ENCODE results near the gene MTERF4. TPM values are rescaled to one million over a fixed set of nuclear protein-coding genes. Genes with fewer than 3 reads are reported as not detected.

MTERF4 gene
- total and polyA plus RNA-seq, 5 donors from 2014 or later: 50.0 to 105 (median 65.1) TPM

- H3K4me1 Mint-ChIP-seq: peaks cover 0 to 14% (median 6%) of the 10 kb centered on the region in 4 donors
- Histone ChIP-seq H3K4me1 (ENCODE audit: control insufficient read depth, insufficient read depth, low read length, poor library complexity, severe bottlenecking) (peaks cover 8% of the 10 kb centered on the region), H3K4me3 (ENCODE audit: low read depth, low read length) (no peak overlapping the region), H3K27me3 (ENCODE audit: control insufficient read depth, insufficient read depth, low read length) (no peaks in the 10 kb centered on the region), H3K9me3 (ENCODE audit: control insufficient read depth in 2 of 2, low read length in 2 of 2) (no peaks in the 10 kb centered on the region), H3K27ac (ENCODE audit: insufficient read depth, low read length, poor library complexity, severe bottlenecking) (no peak overlapping the region), H3K36me3 (ENCODE audit: control insufficient read depth, insufficient read depth, low read length) (peaks cover 31% of the 10 kb centered on the region)
- H3K27me3 Mint-ChIP-seq: no peaks in the 10 kb centered on the region
- H3K36me3 Mint-ChIP-seq: peaks cover 32% of the 10 kb centered on the region
- ATAC-seq (ENCODE audit: low read depth in 2 of 2) (no peak), DNase-seq (no peak)
- peak overlapping the region; percentile 20 to 87 (median 86) for H3K27ac Mint-ChIP-seq
- H3K9me3 Mint-ChIP-seq: peaks cover 0 to 2% (median 0%) of the 10 kb centered on the region in 7 donors
- H3K4me3 Mint-ChIP-seq: peak overlapping the region in 1 of 4 donors; percentile 38
Measured at GRCh38 chr2:241132538-241133435, 30.7 kb upstream of the MTERF4 start.

DNA sequence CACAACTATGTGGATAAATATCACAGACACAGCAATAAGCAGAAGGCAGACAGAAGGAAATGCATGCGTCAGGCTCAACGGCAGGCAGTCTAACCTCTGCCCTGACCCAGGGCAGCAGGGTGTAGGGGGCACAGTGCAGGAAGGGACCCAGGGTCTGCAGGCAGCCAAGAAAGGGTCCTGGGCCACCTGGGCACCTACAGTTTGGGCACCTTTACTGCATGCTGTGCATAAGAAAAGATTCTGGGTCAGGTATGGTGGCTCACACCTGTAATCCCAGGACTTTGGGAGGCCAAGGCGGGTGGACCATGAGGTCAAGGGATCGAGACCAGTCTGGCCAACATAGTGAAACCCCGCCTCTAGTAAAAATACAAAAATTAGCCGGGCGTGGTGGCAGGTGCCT, 29.4 kb upstream of the MTERF4 start:
- Mint-ChIP-seq H3K27ac (peak overlapping the region in 1 of 3 donors; percentile 56), H3K4me3 (no peak overlapping the region), H3K27me3 (no peaks in the 10 kb centered on the region), H3K36me3 (peaks cover 38% of the 10 kb centered on the region), H3K4me1 (peaks cover 0 to 25% (median 15%) of the 10 kb centered on the region in 4 donors), H3K9me3 (peaks cover 0 to 2% (median 0%) of the 10 kb centered on the region in 7 donors)
- Histone ChIP-seq H3K4me3 (ENCODE audit: low read depth, low read length) (no peak overlapping the region), H3K27me3 (ENCODE audit: control insufficient read depth, insufficient read depth, low read length) (no peaks in the 10 kb centered on the region), H3K9me3 (ENCODE audit: control insufficient read depth in 2 of 2, low read length in 2 of 2) (no peaks in the 10 kb centered on the region), H3K27ac (ENCODE audit: insufficient read depth, low read length, poor library complexity, severe bottlenecking) (no peak overlapping the region), H3K36me3 (ENCODE audit: control insufficient read depth, insufficient read depth, low read length) (peaks cover 20% of the 10 kb centered on the region), H3K4me1 (ENCODE audit: control insufficient read depth, insufficient read depth, low read length, poor library complexity, severe bottlenecking) (peaks cover 21% of the 10 kb centered on the region)
- DNase-seq: no peak
- no peak for ATAC-seq (ENCODE audit: low read depth in 2 of 2)

GRCh38 chr2:241130316-241130715, 28.2 kb upstream of the MTERF4 start:
- Histone ChIP-seq H3K4me3 (ENCODE audit: low read depth, low read length) (no peak overlapping the region), H3K27me3 (ENCODE audit: control insufficient read depth, insufficient read depth, low read length) (no peaks in the 10 kb centered on the region), H3K4me1 (ENCODE audit: control insufficient read depth, insufficient read depth, low read length, poor library complexity, severe bottlenecking) (peaks cover 32% of the 10 kb centered on the region), H3K27ac (ENCODE audit: insufficient read depth, low read length, poor library complexity, severe bottlenecking) (no peak overlapping the region), H3K36me3 (ENCODE audit: control insufficient read depth, insufficient read depth, low read length) (peaks cover 9% of the 10 kb centered on the region), H3K9me3 (ENCODE audit: control insufficient read depth in 2 of 2, low read length in 2 of 2) (no peaks in the 10 kb centered on the region)
- DNase-seq (no peak), ATAC-seq (ENCODE audit: low read depth in 2 of 2) (no peak)
- no peaks in the 10 kb centered on the region for H3K27me3 Mint-ChIP-seq
- H3K27ac Mint-ChIP-seq: peak overlapping the region in 1 of 3 donors; percentile 72
- peaks cover 34% of the 10 kb centered on the region for H3K36me3 Mint-ChIP-seq
- peaks cover 0 to 2% (median 0%) of the 10 kb centered on the region in 7 donors for H3K9me3 Mint-ChIP-seq
- H3K4me1 Mint-ChIP-seq: peaks cover 0 to 37% (median 18%) of the 10 kb centered on the region in 4 donors
- no peak overlapping the region for H3K4me3 Mint-ChIP-seq

DNA sequence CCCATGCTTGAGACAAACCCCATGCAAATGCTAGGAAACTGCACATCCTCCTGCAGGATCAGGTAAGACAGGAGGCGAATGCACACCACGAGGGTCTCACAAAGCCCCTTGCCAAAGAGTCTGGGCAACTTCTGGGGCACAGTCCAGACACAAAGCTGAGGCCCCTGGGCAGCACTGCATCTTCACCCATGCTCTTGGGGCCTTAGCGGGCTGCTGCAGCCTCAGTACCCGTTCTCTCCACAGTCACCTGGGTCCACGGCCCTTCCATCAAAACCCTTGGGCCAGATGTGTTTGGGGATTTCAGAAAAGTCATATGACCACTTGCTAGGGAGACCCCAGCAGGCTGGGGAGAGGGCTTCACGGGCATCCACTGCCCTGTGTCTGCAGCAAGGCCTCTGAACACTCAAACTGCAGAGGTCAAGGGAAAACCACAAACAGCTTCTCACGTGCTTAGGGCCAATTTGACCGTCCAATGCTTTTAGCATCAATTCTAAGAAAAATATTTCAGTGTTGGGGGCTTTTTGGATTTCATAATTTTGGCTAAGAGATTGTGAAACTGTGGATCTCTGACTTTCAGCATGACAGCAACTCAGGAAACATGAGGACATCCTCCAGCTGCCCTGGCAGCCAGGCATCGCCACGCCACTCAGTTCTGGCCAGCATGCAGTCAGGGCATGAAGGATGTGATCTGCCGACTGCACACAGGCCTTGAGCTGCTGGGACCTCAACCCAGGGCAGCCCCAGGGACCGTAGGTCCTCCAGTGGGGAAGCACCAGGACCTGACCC, 27.2 kb upstream of the MTERF4 start:
- H3K9me3 Mint-ChIP-seq: peaks cover 0 to 2% (median 0%) of the 10 kb centered on the region in 7 donors
- H3K27me3 ChIP-seq (ENCODE audit: control insufficient read depth, insufficient read depth, low read length): no peaks in the 10 kb centered on the region
- H3K27me3 Mint-ChIP-seq: no peaks in the 10 kb centered on the region
- H3K27ac ChIP-seq (ENCODE audit: insufficient read depth, low read length, poor library complexity, severe bottlenecking): peak overlapping the region; percentile 28
- H3K4me3 Mint-ChIP-seq: no peak overlapping the region
- peaks cover 32% of the 10 kb centered on the region for H3K36me3 Mint-ChIP-seq
- H3K27ac Mint-ChIP-seq: peak overlapping the region; percentile 79 to 95 (median 82)
- H3K4me1 Mint-ChIP-seq: peaks cover 0 to 42% (median 18%) of the 10 kb centered on the region in 4 donors
- DNase-seq (no peak), ATAC-seq (ENCODE audit: low read depth in 2 of 2) (no peak)
- H3K4me3 ChIP-seq (ENCODE audit: low read depth, low read length): no peak overlapping the region
- H3K4me1 ChIP-seq (ENCODE audit: control insufficient read depth, insufficient read depth, low read length, poor library complexity, severe bottlenecking): peaks cover 37% of the 10 kb centered on the region
- peaks cover 3% of the 10 kb centered on the region for H3K36me3 ChIP-seq (ENCODE audit: control insufficient read depth, insufficient read depth, low read length)
- H3K9me3 ChIP-seq (ENCODE audit: control insufficient read depth in 2 of 2, low read length in 2 of 2): no peaks in the 10 kb centered on the region

DNA sequence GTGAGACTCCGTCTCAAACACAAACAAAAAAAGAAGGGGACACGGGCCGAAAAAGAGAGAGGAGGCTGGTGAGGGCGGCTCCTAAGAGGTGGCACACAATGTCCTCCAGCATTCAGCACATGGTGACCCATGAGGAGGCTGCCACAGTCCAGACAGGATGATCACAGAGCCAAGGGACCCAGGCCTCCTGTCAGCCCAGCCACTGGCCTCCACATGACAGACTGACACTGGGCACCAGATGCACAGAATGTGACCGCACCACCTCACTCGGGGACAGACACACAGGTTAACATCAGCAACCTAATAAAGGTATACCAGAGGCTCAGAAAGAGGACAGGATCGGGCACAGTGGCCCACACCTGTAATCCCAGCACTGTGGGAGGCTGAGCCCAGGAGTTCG, 26.2 kb upstream of the MTERF4 start:
- peaks cover 26% of the 10 kb centered on the region for H3K36me3 Mint-ChIP-seq
- no peaks in the 10 kb centered on the region for H3K9me3 ChIP-seq (ENCODE audit: control insufficient read depth in 2 of 2, low read length in 2 of 2)

DNA sequence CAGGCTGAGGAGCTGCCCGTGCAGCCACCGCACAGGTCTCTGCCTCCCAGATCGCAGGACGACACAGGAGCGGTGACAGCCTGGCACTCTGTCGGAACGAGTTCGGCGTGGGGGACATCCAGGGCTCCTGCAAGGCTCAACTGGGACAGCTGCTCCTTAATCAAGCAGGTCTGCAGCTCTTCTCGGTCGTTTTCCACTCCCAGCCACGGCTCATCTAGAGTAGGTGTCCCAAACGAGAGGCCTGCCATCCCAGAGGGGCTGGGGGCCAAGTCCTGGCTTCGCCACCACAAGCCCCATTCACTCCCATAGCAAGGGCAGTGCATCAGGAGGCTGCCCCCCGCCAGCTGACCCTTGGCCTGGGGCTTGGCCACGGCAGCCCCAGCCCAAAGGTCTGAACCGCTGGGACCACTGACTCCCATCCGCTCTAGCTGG, 24.7 kb upstream of the MTERF4 start:
- no peak for DNase-seq
- no peak for ATAC-seq (ENCODE audit: low read depth in 2 of 2)
- peaks cover 7 to 55% (median 24%) of the 10 kb centered on the region in 4 donors for H3K4me1 Mint-ChIP-seq

More for the DNA sequence above, 26.2 kb upstream of the MTERF4 start:
- peaks cover 5 to 49% (median 24%) of the 10 kb centered on the region in 4 donors for H3K4me1 Mint-ChIP-seq
- peaks cover 3% of the 10 kb centered on the region for H3K36me3 ChIP-seq (ENCODE audit: control insufficient read depth, insufficient read depth, low read length)
- DNase-seq: no peak
- no peak overlapping the region for H3K4me3 ChIP-seq (ENCODE audit: low read depth, low read length)
- no peaks in the 10 kb centered on the region for H3K27me3 ChIP-seq (ENCODE audit: control insufficient read depth, insufficient read depth, low read length)
- H3K9me3 Mint-ChIP-seq: peaks cover 0 to 2% (median 0%) of the 10 kb centered on the region in 7 donors
- peak overlapping the region in 1 of 4 donors; percentile 58 for H3K4me3 Mint-ChIP-seq
- H3K27ac Mint-ChIP-seq: peak overlapping the region; percentile 95 to 99 (median 96)
- H3K27ac ChIP-seq (ENCODE audit: insufficient read depth, low read length, poor library complexity, severe bottlenecking): peak overlapping the region; percentile 89
- no peak for ATAC-seq (ENCODE audit: low read depth in 2 of 2)
- H3K27me3 Mint-ChIP-seq: no peaks in the 10 kb centered on the region
- peaks cover 47% of the 10 kb centered on the region for H3K4me1 ChIP-seq (ENCODE audit: control insufficient read depth, insufficient read depth, low read length, poor library complexity, severe bottlenecking)

DNA sequence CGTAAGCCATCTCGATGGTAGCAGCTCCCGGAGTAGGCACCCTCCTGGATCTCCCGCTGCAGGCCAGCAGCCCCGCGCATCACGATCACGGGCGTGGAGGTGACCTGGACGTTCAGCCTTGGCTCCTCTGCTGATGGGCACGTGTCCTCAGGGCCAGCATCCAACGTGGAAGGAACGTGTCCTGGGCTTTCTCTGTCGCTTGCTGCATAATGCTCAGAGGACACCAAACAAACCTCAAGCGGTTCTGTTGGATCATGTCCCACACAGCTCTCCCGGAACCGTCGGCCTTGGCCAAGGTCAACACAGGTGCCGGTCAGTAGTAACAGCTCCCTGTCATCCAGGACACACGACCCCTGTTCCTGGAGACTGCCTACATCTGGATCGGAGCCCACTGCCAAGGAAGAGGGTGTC, 24.1 kb upstream of the MTERF4 start:
- H3K9me3 ChIP-seq (ENCODE audit: control insufficient read depth in 2 of 2, low read length in 2 of 2): no peaks in the 10 kb centered on the region
- H3K4me1 ChIP-seq (ENCODE audit: control insufficient read depth, insufficient read depth, low read length, poor library complexity, severe bottlenecking): peaks cover 49% of the 10 kb centered on the region
- Mint-ChIP-seq H3K27me3 (no peaks in the 10 kb centered on the region), H3K9me3 (peaks cover 0 to 2% (median 0%) of the 10 kb centered on the region in 7 donors), H3K4me1 (peaks cover 11 to 60% (median 24%) of the 10 kb centered on the region in 4 donors), H3K36me3 (peaks cover 25% of the 10 kb centered on the region), H3K4me3 (peak overlapping the region in 1 of 4 donors; percentile 31), H3K27ac (peak overlapping the region; percentile 76 to 91 (median 83))
- ATAC-seq (ENCODE audit: low read depth in 2 of 2) (no peak), DNase-seq (no peak)
- H3K4me3 ChIP-seq (ENCODE audit: low read depth, low read length): no peak overlapping the region
- H3K27ac ChIP-seq (ENCODE audit: insufficient read depth, low read length, poor library complexity, severe bottlenecking): peak overlapping the region; percentile 89
- peaks cover 6% of the 10 kb centered on the region for H3K36me3 ChIP-seq (ENCODE audit: control insufficient read depth, insufficient read depth, low read length)
- no peaks in the 10 kb centered on the region for H3K27me3 ChIP-seq (ENCODE audit: control insufficient read depth, insufficient read depth, low read length)

More for the DNA sequence above, 24.7 kb upstream of the MTERF4 start:
- Histone ChIP-seq H3K4me3 (ENCODE audit: low read depth, low read length) (no peak overlapping the region), H3K9me3 (ENCODE audit: control insufficient read depth in 2 of 2, low read length in 2 of 2) (no peaks in the 10 kb centered on the region), H3K4me1 (ENCODE audit: control insufficient read depth, insufficient read depth, low read length, poor library complexity, severe bottlenecking) (peaks cover 49% of the 10 kb centered on the region), H3K27me3 (ENCODE audit: control insufficient read depth, insufficient read depth, low read length) (no peaks in the 10 kb centered on the region), H3K36me3 (ENCODE audit: control insufficient read depth, insufficient read depth, low read length) (peaks cover 6% of the 10 kb centered on the region), H3K27ac (ENCODE audit: insufficient read depth, low read length, poor library complexity, severe bottlenecking) (peak overlapping the region; percentile 89)
- Mint-ChIP-seq H3K9me3 (peaks cover 0 to 2% (median 0%) of the 10 kb centered on the region in 7 donors), H3K36me3 (peaks cover 20% of the 10 kb centered on the region), H3K27me3 (no peaks in the 10 kb centered on the region), H3K4me3 (peak overlapping the region in 1 of 4 donors; percentile 54), H3K27ac (peak overlapping the region; percentile 48 to 95 (median 67))
